Heart right ventricle (tissue), 16 donors: Measurements from ENCODE around the gene HIC1. TPM values are rescaled to one million over a fixed set of nuclear protein-coding genes. Genes with fewer than 3 reads are reported as not detected.

Experiments
- ATAC-seq, 8 donors: fragments of 200-7000 bp; cut with Tn5 transposase; one replicate each; pipeline ENCODE4 v1.9.1; 2020; ENCODE audit warnings: mild to moderate bottlenecking in 8 of 8, moderate library complexity in 8 of 8, moderate number of reproducible peaks in 1 of 8
- DNase-seq, 2 donors: peaks; one replicate each; pipeline ENCODE4 v3.0.0-alpha.2; 2020
- H3K27ac ChIP-seq, 10 donors: fragments of 200-600 bp; sonication (generic) in 2 of 10; one replicate each; pipeline versions ENCODE4 v1.5.0 to v1.8.0; 2020 to 2022; ENCODE audit warnings: mild to moderate bottlenecking in 3 of 10
- H3K27me3 ChIP-seq, 7 donors: fragments of 200-600 bp; one replicate each; pipeline ENCODE4 v1.8.0; 2021 to 2022; ENCODE audit warnings: mild to moderate bottlenecking in 2 of 7
- H3K36me3 ChIP-seq, 9 donors: fragments of 200-600 bp; sonication (generic) in 1 of 9; one replicate each; pipeline versions ENCODE4 v1.5.0 to v1.8.0; 2020 to 2022; ENCODE audit warnings: mild to moderate bottlenecking in 2 of 9
- H3K4me1 ChIP-seq, 9 donors: fragments of 200-600 bp; sonication (generic) in 1 of 9; one replicate each; pipeline versions ENCODE4 v1.5.0 to v1.8.0; 2020 to 2022; ENCODE audit warnings: mild to moderate bottlenecking in 4 of 9
- H3K4me3 ChIP-seq, 10 donors: fragments of 200-600 bp; sonication (generic) in 2 of 10; one replicate each; pipeline versions ENCODE4 v1.5.0 to v1.8.0; 2020 to 2022; ENCODE audit warnings: mild to moderate bottlenecking in 7 of 10, moderate library complexity in 2 of 10
- H3K9me3 ChIP-seq, 11 donors: fragments of 200-600 bp in 10 of 11; sonication (generic) in 2 of 11; one replicate each; pipeline versions ENCODE4 v1.5.0 to v1.8.0; 2013 to 2022; ENCODE audit warnings: mild to moderate bottlenecking in 2 of 11, control low read depth in 1 of 11, moderate library complexity in 1 of 11
- CTCF ChIP-seq, 9 donors: fragments of 200-600 bp; sonication (generic) in 2 of 9; IDR thresholded peaks; one replicate each; pipeline versions ENCODE4 v1.5.0 to v1.8.0; 2021 to 2022; ENCODE audit warnings: antibody characterized with exemption in 9 of 9, mild to moderate bottlenecking in 5 of 9, moderate library complexity in 1 of 9
- WGBS, 2 donors: extraction: QIAGEN DNeasy Blood & Tissue Kit; methylation state at CpG; one replicate each; pipeline ENCODE4 v1.1.7; 2013; ENCODE audit warnings: inconsistent platforms in 1 of 2; 5-methylcytosine and 5-hydroxymethylcytosine counted together
- intact Hi-C, 10 donors: fragments of 100-400 bp; cut with DNase I; formaldehyde crosslinking; loops; one replicate each; pipeline versions ENCODE4 v1.11.1 to v1.14.2; 2022
- microRNA-seq, 2 donors: library from miRNA; unstranded; fragments of <30 nt; microRNA quantifications; one replicate each; pipeline ENCODE4 v1.2.0, GENCODE V29; 2021
- polyA plus RNA-seq, 2 donors: library from polyadenylated mRNA; stranded (reverse); fragments of 200-250 nt; gene quantifications; one replicate each; pipeline ENCODE4 v1.2.3, GENCODE V29; 2013
- total RNA-seq, 10 donors: library from RNA; stranded (reverse); fragmentation: NEBNext Ultra II Directional in 3 of 10; extraction: Animal tissue kit (Norgen Biotek cat#: 25700) in 3 of 10; gene quantifications; one replicate each; pipeline versions ENCODE4 v1.2.1 to v1.2.4, GENCODE V29; 2021 to 2023
- donor health status: Arrhythmogenic right ventricular cardiomyopathy.
- donor health status: ischemic (EF 13 %, LVEDD 7.1; RV severe dilation, severe dysfunction).
- donor health status: healthy with polysubstance abuse.
- donor health status: DM: no; HTN: yes; CAD: no.
- donor health status: DM: no; HTN: no; CAD: no.
- donor health status: ischemic (EF 25% LVEDD 6.9; RV normal size, moderate dysfunction).
- donor health status: ischemic (EF 25% LVEDD 5.7; RV mildly dilated, moderate dysfunction).
- donor health status: healthy.
- donor health status: DM: yes; HTN: yes; CAD: no.
- donor health status: Ischemic cardiomyopathy.
- donor health status: ischemic (EF 35%, LVEDD 5.7; RV mildly dilated, moderate dysfunction).
- donor health status: nonischemic (EF 11% LVEDD 7.7; RV severe dilation, severe dysfunction).
- donor health status: DM: yes; HTN: yes; CAD: no.
- donor health status: PGD.
- donor health status: ischemic (EF 29% LVEDD 5.4; RV normal size, mild dysfunction).
- donor health status: nonischemic (EF 23%, LVEDD 6.1; RV moderate dilation, normal function).

HIC1 gene
- total and polyA plus RNA-seq, 12 donors = 3.5 to 37.5 (median 12.1) TPM

GRCh38 chr17:2108170-2108569 lies 53.3 kb downstream of the HIC1 start:
- ATAC-seq (no peak), DNase-seq (no peak)
- Histone ChIP-seq H3K4me1 (peaks cover 14 to 38% (median 27%) of the 10 kb centered on the region in 9 donors), H3K27me3 (no peaks in the 10 kb centered on the region), H3K27ac (peak overlapping the region in 3 of 10 donors; percentile 67 to 83 (median 75)), H3K36me3 (no peaks in the 10 kb centered on the region), H3K9me3 (no peaks in the 10 kb centered on the region), H3K4me3 (no peak overlapping the region)
- intact Hi-C loops = loop anchor here in 1 of 10 donors (5.0 kb wide), 1 partner anchor 69 kb away; no protein-coding TSS in a partner anchor
- TF ChIP-seq CTCF (IDR thresholded peaks at IDR 0.05) = no peak
- 88 to 93% methylated on average over 8 of the region's 8 CpGs for WGBS, 2 donors

- intact Hi-C loops = loop anchor here in 1 of 10 donors (10.0 kb wide), 1 partner anchor 54 kb away; no protein-coding TSS in a partner anchor
- ATAC-seq (no peak), DNase-seq (no peak)
- TF ChIP-seq CTCF (IDR thresholded peaks at IDR 0.05) = no peak
- Histone ChIP-seq H3K9me3 (no peaks in the 10 kb centered on the region), H3K27ac (no peak overlapping the region), H3K27me3 (no peaks in the 10 kb centered on the region), H3K4me1 (peaks cover 14 to 34% (median 26%) of the 10 kb centered on the region in 9 donors), H3K4me3 (no peak overlapping the region), H3K36me3 (peaks cover 0 to 4% (median 0%) of the 10 kb centered on the region in 9 donors)
- WGBS, 2 donors = 94 to 95% methylated on average over 6 of the region's 6 CpGs
These were observed 55.5 kb downstream of the HIC1 start for GRCh38 chr17:2110436-2110835.

- Histone ChIP-seq H3K4me1 (peaks cover 7 to 21% (median 15%) of the 10 kb centered on the region in 9 donors), H3K36me3 (peaks cover 0 to 4% (median 0%) of the 10 kb centered on the region in 9 donors), H3K27ac (no peak overlapping the region), H3K4me3 (no peak overlapping the region), H3K9me3 (no peaks in the 10 kb centered on the region), H3K27me3 (no peaks in the 10 kb centered on the region)
- WGBS, 2 donors = 94 to 97% methylated on average over 5 of the region's 5 CpGs
- TF ChIP-seq CTCF (IDR thresholded peaks at IDR 0.05) = no peak
- ATAC-seq (no peak), DNase-seq (no peak)
- intact Hi-C loops = loop anchor here in 1 of 10 donors (10.0 kb wide), 1 partner anchor 53 kb away; no protein-coding TSS in a partner anchor
These were observed 56.8 kb downstream of the HIC1 start for GRCh38 chr17:2111691-2112090.

Small RNA genes lying within 50 kb of the gene (microRNA-seq; reads per million reads assigned to microRNA genes)
- gene MIR132 = 792 to 1,156 reads per million in 2 donors
- 32.9 to 34.2 reads per million in 2 donors for gene MIR212

Other genes with a start within 250 kb of the HIC1 start
- gene SMYD4, start 225.2 kb upstream of the HIC1 start, total RNA-seq = 10 to 100 TPM in 4 of 10 donors, 1 to 10 TPM in 6; 7.2 to 13.5 (median 9.3) TPM
- gene SMYD4, start 225.2 kb upstream of the HIC1 start, polyA plus RNA-seq = 1 to 10 TPM; 4.6 to 6.9 TPM
- 10 to 100 TPM; 51.1 to 96.6 (median 75.4) TPM for gene RPA1, start 225.1 kb upstream of the HIC1 start, total RNA-seq
- gene RPA1, start 225.1 kb upstream of the HIC1 start, polyA plus RNA-seq = 10 to 100 TPM in 1 of 2 donors, 1 to 10 TPM in 1; 7.2 to 32.3 TPM
- gene RTN4RL1, start 29.8 kb upstream of the HIC1 start, total RNA-seq = 1 to 10 TPM in 9 of 10 donors, under 1 TPM in 1; 0.81 to 6.3 (median 2.5) TPM
- gene RTN4RL1, start 29.8 kb upstream of the HIC1 start, polyA plus RNA-seq = 1 to 10 TPM; 3.0 to 3.1 TPM
- 10 to 100 TPM; 22.8 to 40.0 (median 25.9) TPM for gene DPH1, start 24.9 kb upstream of the HIC1 start, total RNA-seq
- gene DPH1, start 24.9 kb upstream of the HIC1 start, polyA plus RNA-seq = 10 to 100 TPM; 19.0 to 28.9 TPM
- 10 to 100 TPM; 15.3 to 25.4 (median 17.6) TPM for gene OVCA2, start 13.1 kb upstream of the HIC1 start, total RNA-seq
- gene OVCA2, start 13.1 kb upstream of the HIC1 start, polyA plus RNA-seq = 10 to 100 TPM; 43.3 to 47.5 TPM
- gene SMG6, start 248.7 kb downstream of the HIC1 start, total RNA-seq = 10 to 100 TPM; 13.6 to 28.1 (median 20.9) TPM
- gene SMG6, start 248.7 kb downstream of the HIC1 start, polyA plus RNA-seq = 10 to 100 TPM; 16.8 to 19.3 TPM
- 10 to 100 TPM in 5 of 10 donors, 1 to 10 TPM in 5; 5.3 to 16.0 (median 9.8) TPM for gene SRR, start 248.8 kb downstream of the HIC1 start, total RNA-seq
- gene SRR, start 248.8 kb downstream of the HIC1 start, polyA plus RNA-seq = 1 to 10 TPM; 2.9 to 4.4 TPM